Testis (tissue), 3 donors: ENCODE measurements around the gene STXBP5L. TPM values are rescaled to one million over a fixed set of nuclear protein-coding genes. Genes with fewer than 3 reads are reported as not detected.
"Not testable (repeated sequence)": the region's sequence is repeated elsewhere in the genome, so short reads cannot be mapped to it uniquely, and the experiment has no call there.

Experiments
- DNase-seq: peaks from one replicate; pipeline ENCODE4 v3.0.0-alpha.2; 2019
- H3K27ac ChIP-seq, 2 donors: fragments of 200-600 bp; sonication (generic); one replicate each; pipeline ENCODE4 v1.5.1; 2019
- H3K27me3 ChIP-seq: fragments of 200-600 bp; sonication (generic); one replicate; pipeline ENCODE4 v1.5.1; 2019
- H3K36me3 ChIP-seq: fragments of 200-600 bp; sonication (generic); one replicate; pipeline ENCODE4 v1.5.1; 2017; ENCODE audit warnings: low read depth; ENCODE audit errors: missing control alignments
- H3K4me1 ChIP-seq: fragments of 200-600 bp; sonication (generic); one replicate; pipeline ENCODE4 v1.5.1; 2019
- H3K4me3 ChIP-seq, 2 donors: fragments of 200-600 bp; sonication (generic); one replicate each; pipeline ENCODE4 v1.5.1; 2017 to 2019
- H3K9me3 ChIP-seq: fragments of 200-600 bp; sonication (generic); one replicate; pipeline ENCODE4 v1.5.1; 2017
- CTCF ChIP-seq, 3 experiments: fragments of 450-650 bp in 2 of 3; fragments of 200-600 bp in 1 of 3; sonication (generic) in 1 of 3; IDR thresholded peaks; one replicate each; pipeline ENCODE4 v1.5.1; 2016 to 2019; ENCODE audit warnings: antibody characterized with exemption in 3 of 3, mild to moderate bottlenecking in 2 of 3, moderate library complexity in 1 of 3
- POLR2A ChIP-seq: fragments of 450-650 bp; IDR thresholded peaks from one replicate; pipeline ENCODE4 v1.6.1; 2017; ENCODE audit warnings: antibody characterized with exemption, mild to moderate bottlenecking, moderate library complexity
- WGBS, 2 donors: methylation state at CpG; one replicate each; pipeline ENCODE4 v1.1.5; 2018; 5-methylcytosine and 5-hydroxymethylcytosine counted together
- intact Hi-C: fragments of 100-400 bp; cut with DNase I; formaldehyde crosslinking; loops from one replicate; pipeline ENCODE4 v1.15.1; 2023; ENCODE audit warnings: low total_unique reads
- polyA plus RNA-seq: library from polyadenylated mRNA; stranded (reverse); fragments of 350-450 nt; fragmentation: Illumina TruSeq; extraction: RNeasy Lipid Tissue Mini Kit (QIAGEN cat#74804); gene quantifications from one replicate; pipeline ENCODE4 v1.2.3, GENCODE V29; 2014; ENCODE audit warnings: low read depth, low replicate concordance; ENCODE audit not compliant: insufficient read depth
- total RNA-seq, 2 donors: library from RNA; depleted of rRNA; stranded (reverse); fragments of >200 nt; gene quantifications; one replicate each; pipeline ENCODE4 v1.2.3, GENCODE V29; 2016

The STXBP5L gene
- total and polyA plus RNA-seq, 3 donors from 2014 or later, result 2.3 to 12.1 (median 10.0) TPM

- Histone ChIP-seq H3K27ac (no peak overlapping the region), H3K27me3 (no peaks in the 10 kb centered on the region), H3K9me3 (no peaks in the 10 kb centered on the region), H3K4me3 (no peak overlapping the region), H3K36me3 (no peaks in the 10 kb centered on the region), H3K4me1 (no peaks in the 10 kb centered on the region)
- no peak for TF ChIP-seq CTCF (IDR thresholded peaks at IDR 0.05)
- no peak for TF ChIP-seq POLR2A
- intact Hi-C loops, result no loop called here
- DNase-seq, result no peak
- WGBS, 2 donors, result 64 to 80% methylated on average over 2 to 6 of the region's 6 CpGs
Observed at GRCh38 chr3:121063628-121064027, 155.6 kb downstream of the STXBP5L start.

- WGBS, 2 donors, result 61 to 80% methylated on average over 5 to 6 of the region's 6 CpGs
- Histone ChIP-seq H3K27me3 (no peaks in the 10 kb centered on the region), H3K9me3 (no peaks in the 10 kb centered on the region), H3K4me3 (no peak overlapping the region), H3K36me3 (no peaks in the 10 kb centered on the region), H3K27ac (no peak overlapping the region), H3K4me1 (no peaks in the 10 kb centered on the region)
- TF ChIP-seq POLR2A (no peak), CTCF (IDR thresholded peaks at IDR 0.05) (no peak)
- DNase-seq, result no peak
- intact Hi-C loops, result no loop called here
Observed at GRCh38 chr3:121064121-121064520, 156.1 kb downstream of the STXBP5L start.

GRCh38 chr3:121072133-121072532, 164.1 kb downstream of the STXBP5L start:
- Histone ChIP-seq H3K9me3 (no peaks in the 10 kb centered on the region), H3K4me3 (no peak overlapping the region), H3K27me3 (no peaks in the 10 kb centered on the region), H3K36me3 (no peaks in the 10 kb centered on the region), H3K27ac (no peak overlapping the region), H3K4me1 (no peaks in the 10 kb centered on the region)
- no peak for DNase-seq
- TF ChIP-seq POLR2A, result no peak
- TF ChIP-seq CTCF (IDR thresholded peaks at IDR 0.05), result no peak
- intact Hi-C loops, result no loop called here
- 30 to 40% methylated on average over 6 of the region's 6 CpGs for WGBS, 2 donors

- H3K27ac ChIP-seq, result no peak overlapping the region
- 79 to 84% methylated on average over 7 of the region's 7 CpGs for WGBS, 2 donors
- H3K36me3 ChIP-seq, result no peaks in the 10 kb centered on the region
- no peaks in the 10 kb centered on the region for H3K27me3 ChIP-seq
- H3K4me3 ChIP-seq, result no peak overlapping the region
- DNase-seq, result no peak
- H3K4me1 ChIP-seq, result no peaks in the 10 kb centered on the region
- no peaks in the 10 kb centered on the region for H3K9me3 ChIP-seq
- TF ChIP-seq POLR2A (no peak), CTCF (IDR thresholded peaks at IDR 0.05) (no peak)
- intact Hi-C loops, result no loop called here
Observed at GRCh38 chr3:121073011-121073410, 165.0 kb downstream of the STXBP5L start.

- intact Hi-C loops, result no loop called here
- no peak overlapping the region for H3K27ac ChIP-seq
- no peaks in the 10 kb centered on the region for H3K27me3 ChIP-seq
- H3K4me1 ChIP-seq, result no peaks in the 10 kb centered on the region
- 85 to 86% methylated on average over 3 of the region's 3 CpGs for WGBS, 2 donors
- H3K4me3 ChIP-seq, result no peak overlapping the region
- H3K9me3 ChIP-seq, result no peaks in the 10 kb centered on the region
- no peak for DNase-seq
- TF ChIP-seq CTCF (IDR thresholded peaks at IDR 0.05) (no peak), POLR2A (no peak)
- H3K36me3 ChIP-seq, result no peaks in the 10 kb centered on the region
Observed at GRCh38 chr3:121075191-121075590, 167.2 kb downstream of the STXBP5L start.

GRCh38 chr3:121078378-121079101, 170.5 kb downstream of the STXBP5L start:
- H3K9me3 ChIP-seq, H3K27me3 ChIP-seq, intact Hi-C loops, H3K4me1 ChIP-seq, H3K4me3 ChIP-seq, H3K27ac ChIP-seq, H3K36me3 ChIP-seq, DNase-seq: not testable (repeated sequence)
- 76 to 94% methylated on average over 5 to 18 of the region's 22 CpGs for WGBS, 2 donors
